PFSK-1 (cell line): Measurements from ENCODE around the gene C5.

ENCODE experiments used
- POLR2AphosphoS5 ChIP-seq: IDR thresholded peaks from 2 replicates; pipeline ENCODE4 v1.6.1; 2012; ENCODE audit warnings: low read depth, mild to moderate bottlenecking, control low read depth, low read length, moderate library complexity
- SIN3A ChIP-seq: IDR thresholded peaks from 2 replicates; pipeline ENCODE4 v1.6.1; 2012; ENCODE audit warnings: mild to moderate bottlenecking, low read length, moderate library complexity, borderline replicate concordance; ENCODE audit not compliant: insufficient read depth
- TF ChIP-seq, protein P1 (sequence below), 2 experiments: IDR thresholded peaks; 2 replicates each; pipeline versions ENCODE4 v1.6.1 to v1.8.0; 2011 to 2012; ENCODE audit warnings: low read depth in 2 of 2, low read length in 2 of 2, control low read depth in 1 of 2, inconsistent platforms in 1 of 2, mild to moderate bottlenecking in 1 of 2, moderate library complexity in 1 of 2; ENCODE audit not compliant: insufficient read depth in 1 of 2

DNA sequence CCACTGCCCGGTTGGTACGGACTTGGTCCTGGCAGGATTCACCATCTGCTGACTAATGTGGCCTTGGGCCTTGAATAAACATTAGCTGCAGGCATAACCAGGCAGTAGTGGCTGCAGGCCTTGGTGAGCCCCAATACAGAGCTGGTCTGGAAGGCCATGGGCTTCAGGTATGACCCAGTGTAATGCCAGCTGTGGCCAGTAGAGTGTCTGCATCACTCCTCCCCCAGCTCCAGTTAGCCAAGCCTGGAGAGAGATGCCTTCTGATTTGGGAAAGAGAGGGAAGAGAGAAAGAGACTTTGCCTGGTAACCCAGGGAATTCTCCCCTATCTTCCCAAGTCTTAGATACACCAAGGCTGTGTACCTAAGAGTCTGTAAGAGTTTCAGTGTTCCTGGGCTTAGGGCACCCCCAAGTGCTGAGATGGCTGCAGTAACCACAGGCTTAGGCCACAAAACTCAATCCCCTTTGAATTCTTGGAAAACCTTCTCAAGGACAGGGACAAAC, 5.6 kb upstream of the C5 start:
- TF ChIP-seq POLR2AphosphoS5 (no peak), SIN3A (no peak)
- TF ChIP-seq, protein P1, sequence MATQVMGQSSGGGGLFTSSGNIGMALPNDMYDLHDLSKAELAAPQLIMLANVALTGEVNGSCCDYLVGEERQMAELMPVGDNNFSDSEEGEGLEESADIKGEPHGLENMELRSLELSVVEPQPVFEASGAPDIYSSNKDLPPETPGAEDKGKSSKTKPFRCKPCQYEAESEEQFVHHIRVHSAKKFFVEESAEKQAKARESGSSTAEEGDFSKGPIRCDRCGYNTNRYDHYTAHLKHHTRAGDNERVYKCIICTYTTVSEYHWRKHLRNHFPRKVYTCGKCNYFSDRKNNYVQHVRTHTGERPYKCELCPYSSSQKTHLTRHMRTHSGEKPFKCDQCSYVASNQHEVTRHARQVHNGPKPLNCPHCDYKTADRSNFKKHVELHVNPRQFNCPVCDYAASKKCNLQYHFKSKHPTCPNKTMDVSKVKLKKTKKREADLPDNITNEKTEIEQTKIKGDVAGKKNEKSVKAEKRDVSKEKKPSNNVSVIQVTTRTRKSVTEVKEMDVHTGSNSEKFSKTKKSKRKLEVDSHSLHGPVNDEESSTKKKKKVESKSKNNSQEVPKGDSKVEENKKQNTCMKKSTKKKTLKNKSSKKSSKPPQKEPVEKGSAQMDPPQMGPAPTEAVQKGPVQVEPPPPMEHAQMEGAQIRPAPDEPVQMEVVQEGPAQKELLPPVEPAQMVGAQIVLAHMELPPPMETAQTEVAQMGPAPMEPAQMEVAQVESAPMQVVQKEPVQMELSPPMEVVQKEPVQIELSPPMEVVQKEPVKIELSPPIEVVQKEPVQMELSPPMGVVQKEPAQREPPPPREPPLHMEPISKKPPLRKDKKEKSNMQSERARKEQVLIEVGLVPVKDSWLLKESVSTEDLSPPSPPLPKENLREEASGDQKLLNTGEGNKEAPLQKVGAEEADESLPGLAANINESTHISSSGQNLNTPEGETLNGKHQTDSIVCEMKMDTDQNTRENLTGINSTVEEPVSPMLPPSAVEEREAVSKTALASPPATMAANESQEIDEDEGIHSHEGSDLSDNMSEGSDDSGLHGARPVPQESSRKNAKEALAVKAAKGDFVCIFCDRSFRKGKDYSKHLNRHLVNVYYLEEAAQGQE (IDR thresholded peaks at IDR 0.05; ENCODE audit: insufficient read depth in 1 of 2, low read depth in 2 of 2, low read length in 2 of 2): no peak
